Measurements from ENCODE around the gene SEH1L. TPM values are rescaled to one million over a fixed set of nuclear protein-coding genes. Genes with fewer than 3 reads are reported as not detected.

SEH1L gene
- total and polyA plus RNA-seq, 12 donors = 11.0 to 24.6 (median 17.7) TPM

DNA sequence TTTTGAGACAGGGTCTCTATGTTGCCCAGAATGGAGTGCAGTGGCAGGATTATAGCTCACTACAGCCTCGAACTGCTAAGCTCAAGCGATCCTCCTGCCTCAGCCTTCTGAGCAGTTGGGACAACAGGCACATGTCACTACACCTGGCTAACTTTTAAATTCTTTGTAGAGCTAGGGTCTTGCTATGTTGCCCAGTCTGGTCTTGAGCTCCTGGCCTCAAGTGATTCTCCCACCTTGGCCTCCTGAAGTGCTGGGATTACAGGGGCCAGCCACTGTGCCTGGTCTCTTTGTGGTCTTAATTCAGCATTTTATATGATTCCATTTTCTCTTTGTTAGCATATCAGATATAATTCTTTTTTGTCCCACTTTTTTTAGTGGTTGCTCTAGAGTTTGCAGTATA, 77.4 kb downstream of the SEH1L start:
- TF ChIP-seq, protein P1, sequence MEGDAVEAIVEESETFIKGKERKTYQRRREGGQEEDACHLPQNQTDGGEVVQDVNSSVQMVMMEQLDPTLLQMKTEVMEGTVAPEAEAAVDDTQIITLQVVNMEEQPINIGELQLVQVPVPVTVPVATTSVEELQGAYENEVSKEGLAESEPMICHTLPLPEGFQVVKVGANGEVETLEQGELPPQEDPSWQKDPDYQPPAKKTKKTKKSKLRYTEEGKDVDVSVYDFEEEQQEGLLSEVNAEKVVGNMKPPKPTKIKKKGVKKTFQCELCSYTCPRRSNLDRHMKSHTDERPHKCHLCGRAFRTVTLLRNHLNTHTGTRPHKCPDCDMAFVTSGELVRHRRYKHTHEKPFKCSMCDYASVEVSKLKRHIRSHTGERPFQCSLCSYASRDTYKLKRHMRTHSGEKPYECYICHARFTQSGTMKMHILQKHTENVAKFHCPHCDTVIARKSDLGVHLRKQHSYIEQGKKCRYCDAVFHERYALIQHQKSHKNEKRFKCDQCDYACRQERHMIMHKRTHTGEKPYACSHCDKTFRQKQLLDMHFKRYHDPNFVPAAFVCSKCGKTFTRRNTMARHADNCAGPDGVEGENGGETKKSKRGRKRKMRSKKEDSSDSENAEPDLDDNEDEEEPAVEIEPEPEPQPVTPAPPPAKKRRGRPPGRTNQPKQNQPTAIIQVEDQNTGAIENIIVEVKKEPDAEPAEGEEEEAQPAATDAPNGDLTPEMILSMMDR (IDR thresholded peaks at IDR 0.05) = no peak
- intact Hi-C loops (cut with DNase I) = no loop called here
- Histone ChIP-seq H3K27me3 (no peaks in the 10 kb centered on the region), H3K4me1 (peaks cover 0 to 22% (median 6%) of the 10 kb centered on the region in 9 donors), H3K36me3 (peaks cover 0 to 98% (median 22%) of the 10 kb centered on the region in 9 donors), H3K27ac (no peak overlapping the region), H3K9me3 (peaks cover 0 to 14% (median 0%) of the 10 kb centered on the region in 11 donors), H3K4me3 (no peak overlapping the region)
- ATAC-seq = no peak
- WGBS, 2 donors = 97 to 98% methylated on average over 2 of the region's 2 CpGs
- no peak for DNase-seq

DNA sequence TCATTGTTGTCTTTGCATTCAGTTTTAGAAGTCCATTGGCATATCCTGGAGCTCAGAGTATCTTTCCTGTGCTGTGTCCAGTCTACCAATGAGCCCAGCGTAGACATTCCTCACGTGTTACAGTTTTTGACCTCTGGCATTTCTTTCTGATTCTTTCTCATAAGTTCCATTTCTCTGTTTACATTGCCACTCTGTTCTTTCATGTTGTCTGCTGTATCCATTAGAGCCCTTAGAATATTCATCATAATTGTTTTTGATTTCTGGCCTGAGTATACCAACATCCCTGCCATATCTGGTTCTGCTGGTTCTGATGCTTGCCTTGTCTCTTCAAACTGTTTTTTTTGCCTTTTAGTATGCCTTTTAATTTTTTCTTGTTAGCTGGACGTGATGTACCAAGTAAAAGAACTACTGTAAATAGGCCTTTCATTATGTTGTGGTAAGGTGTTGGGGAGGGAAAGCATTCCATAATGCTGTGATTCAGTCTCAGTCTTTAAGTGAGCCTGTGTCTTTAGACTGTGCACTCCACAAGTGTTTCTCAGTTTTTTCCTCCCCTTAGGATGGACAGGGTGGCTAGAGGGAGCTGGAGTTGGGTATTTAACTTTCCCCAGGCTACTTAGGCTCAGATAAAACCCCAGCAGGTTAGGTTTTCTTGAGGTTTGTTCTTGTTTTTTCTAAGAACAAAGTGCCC, 78.9 kb downstream of the SEH1L start:
- TF ChIP-seq, protein P1 (IDR thresholded peaks at IDR 0.05) = no peak
- WGBS, 2 donors = 47 to 63% methylated on average over 3 of the region's 3 CpGs
- H3K36me3 ChIP-seq = peaks cover 0 to 97% (median 24%) of the 10 kb centered on the region in 9 donors
- no peak overlapping the region for H3K4me3 ChIP-seq
- no peaks in the 10 kb centered on the region for H3K27me3 ChIP-seq
- peak overlapping the region in 2 of 10 donors; percentile 9 to 29 for H3K27ac ChIP-seq
- ATAC-seq (peak in 2 of 8 donors; percentile 27 to 45), DNase-seq (no peak)
- intact Hi-C loops (cut with DNase I) = no loop called here
- peaks cover 0 to 14% (median 0%) of the 10 kb centered on the region in 11 donors for H3K9me3 ChIP-seq
- H3K4me1 ChIP-seq = peaks cover 0 to 22% (median 6%) of the 10 kb centered on the region in 9 donors

DNA sequence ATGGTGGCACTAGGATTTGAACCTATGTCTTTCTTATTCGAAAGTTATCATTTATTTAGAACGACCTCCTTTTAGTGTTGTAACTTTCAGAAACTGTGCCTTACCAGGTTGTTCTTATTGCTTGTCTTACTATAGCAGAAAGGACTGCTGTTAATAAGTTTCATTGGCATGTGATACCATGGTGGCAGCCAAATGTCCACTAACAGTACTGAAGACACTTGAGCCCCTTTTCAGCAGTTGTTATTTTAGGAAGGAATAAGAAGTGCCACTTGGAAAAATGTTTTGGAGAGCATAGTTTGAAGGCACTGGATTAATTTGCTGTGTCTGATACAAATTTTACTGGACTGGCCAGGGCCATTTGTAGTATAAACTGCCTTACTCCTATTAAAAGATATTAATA, 81.1 kb downstream of the SEH1L start:
- peak in 1 of 2 donors; percentile 37 for DNase-seq
- Histone ChIP-seq H3K36me3 (peaks cover 0 to 97% (median 16%) of the 10 kb centered on the region in 9 donors), H3K27me3 (no peaks in the 10 kb centered on the region), H3K4me3 (no peak overlapping the region), H3K27ac (peak overlapping the region in 7 of 10 donors; percentile 28 to 72 (median 56)), H3K9me3 (no peaks in the 10 kb centered on the region), H3K4me1 (peaks cover 0 to 22% (median 6%) of the 10 kb centered on the region in 9 donors)
- TF ChIP-seq, protein P1 (IDR thresholded peaks at IDR 0.05) = no peak
- peak; percentile 28 to 93 (median 83) for ATAC-seq
- 48 to 64% methylated on average over 2 of the region's 2 CpGs for WGBS, 2 donors
- intact Hi-C loops (cut with DNase I) = no loop called here

DNA sequence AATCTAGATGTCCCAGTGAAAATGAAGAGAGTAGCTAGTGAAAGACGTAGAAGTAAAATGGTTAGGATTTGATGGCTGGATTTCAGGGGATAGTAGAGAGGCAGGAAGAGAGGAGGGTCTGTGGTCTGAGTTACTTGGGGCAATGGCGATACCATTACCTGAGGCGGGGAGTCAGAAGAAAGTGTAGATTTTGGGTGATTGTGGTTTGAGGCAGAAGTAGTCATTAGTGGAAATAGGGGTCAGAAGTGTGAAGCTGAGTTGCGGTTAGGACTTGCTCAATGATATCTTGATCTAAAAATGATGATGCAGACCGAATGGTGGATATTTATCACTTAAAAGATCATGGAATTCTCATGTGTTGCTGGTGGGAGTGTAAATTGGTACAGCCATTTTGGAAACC, 84.4 kb downstream of the SEH1L start:
- DNase-seq (no peak), ATAC-seq (no peak)
- Histone ChIP-seq H3K4me1 (peaks cover 0 to 15% (median 2%) of the 10 kb centered on the region in 9 donors), H3K36me3 (peaks cover 0 to 95% (median 16%) of the 10 kb centered on the region in 9 donors), H3K27ac (no peak overlapping the region), H3K4me3 (no peak overlapping the region), H3K27me3 (no peaks in the 10 kb centered on the region), H3K9me3 (no peaks in the 10 kb centered on the region)
- TF ChIP-seq, protein P1 (IDR thresholded peaks at IDR 0.05) = no peak
- WGBS, 2 donors = 95 to 99% methylated on average over 5 of the region's 5 CpGs
- intact Hi-C loops (cut with DNase I) = no loop called here

Data from heart right ventricle (tissue), 16 donors.